Activated CD8-positive, alpha-beta memory T cell treated with anti-CD3 and anti-CD28 coated beads for 1 hour (primary cell): ENCODE data around the gene EP400.
"Not testable (repeated sequence)": the region's sequence is repeated elsewhere in the genome, so short reads cannot be mapped to it uniquely, and the experiment has no call there.

Source experiments
- DNase-seq, 2 donors: peaks; one replicate each; pipeline ENCODE4 v3.0.0-alpha.2; 2020; ENCODE audit warnings: low read depth in 1 of 2; ENCODE audit errors: extremely low read depth in 1 of 2

Gene EP400

GRCh38 chr12:131947482-131948027 is 2.2 kb upstream of the EP400 start:
- DNase-seq: no peak

- no peak for DNase-seq
Measured at GRCh38 chr12:131948166-131948712, 1.5 kb upstream of the EP400 start.

GRCh38 chr12:131948713-131949430 is 870 bp upstream of the EP400 start:
- DNase-seq: not testable (repeated sequence)

GRCh38 chr12:131950182-131950913 is 606 bp downstream of the EP400 start:
- DNase-seq: peak in 1 of 2 donors; percentile 30

- not testable (repeated sequence) for DNase-seq
Measured at GRCh38 chr12:131953810-131954209, 4.1 kb downstream of the EP400 start.

GRCh38 chr12:131954460-131954859 is 4.7 kb downstream of the EP400 start:
- DNase-seq: not testable (repeated sequence)

GRCh38 chr12:131959116-131959515 is 9.4 kb downstream of the EP400 start:
- DNase-seq: no peak

- no peak for DNase-seq
Measured at GRCh38 chr12:131959641-131960589, 10.2 kb downstream of the EP400 start.

GRCh38 chr12:131960590-131961325 is 11.0 kb downstream of the EP400 start:
- not testable (repeated sequence) for DNase-seq

GRCh38 chr12:131961328-131961727 is 11.6 kb downstream of the EP400 start:
- not testable (repeated sequence) for DNase-seq

- no peak for DNase-seq
Measured at GRCh38 chr12:131962069-131962468, 12.3 kb downstream of the EP400 start.

GRCh38 chr12:131963381-131963780 is 13.6 kb downstream of the EP400 start:
- DNase-seq: no peak

- no peak for DNase-seq
Measured at GRCh38 chr12:131965073-131965472, 15.3 kb downstream of the EP400 start.

- DNase-seq: no peak
Measured at GRCh38 chr12:131971226-131971625, 21.5 kb downstream of the EP400 start.

- no peak for DNase-seq
Measured at GRCh38 chr12:131975228-131975627, 25.5 kb downstream of the EP400 start.

- no peak for DNase-seq
Measured at GRCh38 chr12:131979606-131980005, 29.9 kb downstream of the EP400 start.

- no peak for DNase-seq
Measured at GRCh38 chr12:131980263-131980662, 30.5 kb downstream of the EP400 start.

- DNase-seq: no peak
Measured at GRCh38 chr12:131981388-131981787, 31.6 kb downstream of the EP400 start.

- DNase-seq: no peak
Measured at GRCh38 chr12:131982041-131982440, 32.3 kb downstream of the EP400 start.

- no peak for DNase-seq
Measured at GRCh38 chr12:131983026-131983425, 33.3 kb downstream of the EP400 start.
